Endodermal cell (in vitro differentiated cells): ENCODE results near the gene DNAH2. TPM values are rescaled to one million over a fixed set of nuclear protein-coding genes. Genes with fewer than 3 reads are reported as not detected.
A peak's percentile ranks its signal among the peaks of the same experiment; 100 is the strongest.

Experiments
- DNase-seq: peaks from one replicate; pipeline ENCODE4 v3.0.0-alpha.2; 2017
- H3K27ac ChIP-seq: 2 replicates; pipeline ENCODE4 v1.5.1; 2013; ENCODE audit warnings: mild to moderate bottlenecking, low read depth, low read length, moderate library complexity
- H3K27me3 ChIP-seq: 2 replicates; pipeline ENCODE4 v1.6.1; 2013; ENCODE audit warnings: mild to moderate bottlenecking, low read length, moderate library complexity; ENCODE audit not compliant: insufficient read depth, control insufficient read depth, poor library complexity, severe bottlenecking
- H3K36me3 ChIP-seq: 2 replicates; pipeline ENCODE4 v1.7.0; 2013; ENCODE audit warnings: mild to moderate bottlenecking, low read length, moderate library complexity; ENCODE audit not compliant: control insufficient read depth, insufficient read depth
- H3K4me1 ChIP-seq: one replicate; pipeline ENCODE4 v1.7.0; 2013; ENCODE audit warnings: low read length; ENCODE audit not compliant: control insufficient read depth, insufficient read depth
- H3K4me3 ChIP-seq: 2 replicates; pipeline ENCODE4 v1.5.1; 2013; ENCODE audit warnings: mild to moderate bottlenecking, low read length, moderate library complexity
- H3K9ac ChIP-seq: 2 replicates; pipeline ENCODE4 v1.6.1; 2013; ENCODE audit warnings: mild to moderate bottlenecking, low read length, moderate library complexity; ENCODE audit not compliant: poor library complexity, severe bottlenecking; ENCODE audit errors: extremely low read depth
- H3K9me3 ChIP-seq: 2 replicates; pipeline ENCODE4 v1.6.1; 2013; ENCODE audit warnings: mild to moderate bottlenecking, low read length, moderate library complexity; ENCODE audit not compliant: control insufficient read depth
- H3K27ac Mint-ChIP-seq: 2 replicates; pipeline ENCODE4 v1.8.0; 2020; ENCODE audit warnings: mixed read lengths
- H3K27me3 Mint-ChIP-seq: 2 replicates; pipeline ENCODE4 v1.8.0; 2021; ENCODE audit warnings: mild to moderate bottlenecking, mixed read lengths; ENCODE audit not compliant: insufficient read depth
- H3K36me3 Mint-ChIP-seq: 2 replicates; pipeline ENCODE4 v1.8.0; 2020; ENCODE audit warnings: low read depth, mixed read lengths
- H3K4me1 Mint-ChIP-seq: 2 replicates; pipeline ENCODE4 v1.8.0; 2020; ENCODE audit warnings: mixed read lengths
- H3K4me3 Mint-ChIP-seq: 2 replicates; pipeline ENCODE4 v1.8.0; 2020; ENCODE audit warnings: mild to moderate bottlenecking, moderate library complexity, mixed read lengths
- H3K9me3 Mint-ChIP-seq: 2 replicates; pipeline ENCODE4 v1.8.0; 2020; ENCODE audit warnings: mild to moderate bottlenecking, mixed read lengths
- CTCF ChIP-seq: fragments of 200-600 bp; sonication (generic); conservative IDR thresholded peaks from 2 replicates; pipeline ENCODE4 v1.5.0; 2021; ENCODE audit warnings: antibody characterized with exemption, mild to moderate bottlenecking
- WGBS, 2 experiments: methylation state at CpG; one replicate each; pipeline versions ENCODE4 v1.1.5 to v1.1.7; 2013; ENCODE audit warnings: missing lambda C conversion rate in 2 of 2, mixed read lengths in 1 of 2; ENCODE audit not compliant: insufficient coverage in 1 of 2, insufficient read length in 1 of 2; 5-methylcytosine and 5-hydroxymethylcytosine counted together
- total RNA-seq, 2 donors: library from RNA; stranded (reverse); fragmentation: NEBNext Ultra II Directional in 1 of 2; extraction: Animal tissue kit (Norgen Biotek cat#: 25700) in 1 of 2; gene quantifications; 2 replicates in 1 of 2; 3 replicates in 1 of 2; pipeline ENCODE4 v1.2.1, GENCODE V29; 2021

Gene DNAH2
- total RNA-seq, 2 donors from 2014 or later = 0.42 to 0.69 TPM

GRCh38 chr17:7747635-7748071 is 30.1 kb downstream of the DNAH2 start:
- WGBS, 2 experiments = 68 to 76% methylated on average over 3 of the region's 4 CpGs
- peaks cover 7% of the 10 kb centered on the region for H3K4me1 ChIP-seq
- H3K9me3 Mint-ChIP-seq = peaks cover 3% of the 10 kb centered on the region
- peaks cover 6% of the 10 kb centered on the region for H3K9me3 ChIP-seq
- peaks cover 2% of the 10 kb centered on the region for H3K27me3 Mint-ChIP-seq
- H3K36me3 ChIP-seq = no peaks in the 10 kb centered on the region
- H3K27ac ChIP-seq = no peak overlapping the region
- no peak overlapping the region for H3K27ac Mint-ChIP-seq
- no peak overlapping the region for H3K4me3 ChIP-seq
- no peak overlapping the region for H3K4me3 Mint-ChIP-seq
- H3K4me1 Mint-ChIP-seq = peaks cover 12% of the 10 kb centered on the region
- DNase-seq = no peak
- no peak overlapping the region for H3K9ac ChIP-seq
- no peak for TF ChIP-seq CTCF
- no peaks in the 10 kb centered on the region for H3K36me3 Mint-ChIP-seq
- H3K27me3 ChIP-seq = no peaks in the 10 kb centered on the region

- Histone ChIP-seq H3K9ac (no peak overlapping the region), H3K27me3 (no peaks in the 10 kb centered on the region), H3K36me3 (no peaks in the 10 kb centered on the region), H3K27ac (no peak overlapping the region), H3K4me3 (no peak overlapping the region), H3K4me1 (peaks cover 7% of the 10 kb centered on the region), H3K9me3 (peaks cover 6% of the 10 kb centered on the region)
- whole genome bisulfite sequencing, 2 experiments = 85% methylated on average over 5 to 10 of the region's 10 CpGs
- peaks cover 12% of the 10 kb centered on the region for H3K4me1 Mint-ChIP-seq
- no peak overlapping the region for H3K4me3 Mint-ChIP-seq
- H3K9me3 Mint-ChIP-seq = peaks cover 3% of the 10 kb centered on the region
- peaks cover 2% of the 10 kb centered on the region for H3K27me3 Mint-ChIP-seq
- no peak for TF ChIP-seq CTCF
- H3K36me3 Mint-ChIP-seq = no peaks in the 10 kb centered on the region
- H3K27ac Mint-ChIP-seq = peak overlapping the region; percentile 82
- no peak for DNase-seq
These were observed 30.7 kb downstream of the DNAH2 start for GRCh38 chr17:7748076-7748775.

GRCh38 chr17:7750321-7750821 is 32.8 kb downstream of the DNAH2 start:
- no peak overlapping the region for H3K27ac ChIP-seq
- WGBS, 2 experiments = 88 to 93% methylated on average over 3 to 4 of the region's 4 CpGs
- no peaks in the 10 kb centered on the region for H3K27me3 ChIP-seq
- no peak overlapping the region for H3K9ac ChIP-seq
- no peak overlapping the region for H3K4me3 ChIP-seq
- Mint-ChIP-seq H3K4me3 (no peak overlapping the region), H3K27me3 (peaks cover 7% of the 10 kb centered on the region), H3K9me3 (peaks cover 3% of the 10 kb centered on the region), H3K27ac (no peak overlapping the region), H3K4me1 (peaks cover 12% of the 10 kb centered on the region), H3K36me3 (no peaks in the 10 kb centered on the region)
- no peak for TF ChIP-seq CTCF
- peaks cover 6% of the 10 kb centered on the region for H3K9me3 ChIP-seq
- DNase-seq = no peak
- H3K4me1 ChIP-seq = peaks cover 7% of the 10 kb centered on the region
- no peaks in the 10 kb centered on the region for H3K36me3 ChIP-seq
